Hepatocyte (in vitro differentiated cells): ENCODE measurements around the gene PHACTR3. TPM values are rescaled to one million over a fixed set of nuclear protein-coding genes. Genes with fewer than 3 reads are reported as not detected.

Source experiments
- DNase-seq: peaks from one replicate; pipeline ENCODE4 v3.0.0-alpha.2; 2016; ENCODE audit warnings: low spot score
- H2AFZ ChIP-seq: fragments of 200-600 bp; sonication (generic); 2 replicates; pipeline ENCODE4 v1.6.0; 2016; ENCODE audit warnings: antibody characterized with exemption, mild to moderate bottlenecking
- H3K27ac ChIP-seq: fragments of 200-600 bp; sonication (generic); 2 replicates; pipeline ENCODE4 v1.5.1; 2016; ENCODE audit warnings: mild to moderate bottlenecking
- H3K27me3 ChIP-seq: fragments of 200-600 bp; sonication (generic); 2 replicates; pipeline ENCODE4 v1.6.1; 2016
- H3K36me3 ChIP-seq: fragments of 200-600 bp; sonication (generic); replicated peaks from 2 replicates; pipeline ENCODE4 v1.5.1; 2016; ENCODE audit warnings: low read depth; ENCODE audit not compliant: insufficient read depth
- H3K4me1 ChIP-seq: fragments of 200-600 bp; sonication (generic); 2 replicates; pipeline ENCODE4 v1.5.1; 2016; ENCODE audit warnings: mild to moderate bottlenecking, moderate library complexity; ENCODE audit not compliant: insufficient read depth
- H3K4me2 ChIP-seq: fragments of 200-600 bp; sonication (generic); 2 replicates; pipeline ENCODE4 v1.6.0; 2016
- H3K4me3 ChIP-seq: fragments of 200-600 bp; sonication (generic); 2 replicates; pipeline ENCODE4 v1.5.1; 2016; ENCODE audit warnings: mild to moderate bottlenecking
- H3K79me2 ChIP-seq: fragments of 200-600 bp; sonication (generic); 2 replicates; pipeline ENCODE4 v1.6.0; 2017; ENCODE audit warnings: mild to moderate bottlenecking
- H3K9me2 ChIP-seq: fragments of 200-600 bp; sonication (generic); replicated peaks from 2 replicates; pipeline ENCODE4 v1.6.0; 2017; ENCODE audit warnings: mild to moderate bottlenecking; ENCODE audit not compliant: insufficient read depth
- H3K9me3 ChIP-seq: fragments of 200-600 bp; sonication (generic); 2 replicates; pipeline ENCODE4 v1.5.1; 2016; ENCODE audit warnings: low read depth, mild to moderate bottlenecking
- H4K20me1 ChIP-seq: fragments of 200-600 bp; sonication (generic); 2 replicates; pipeline ENCODE4 v1.6.0; 2016; ENCODE audit warnings: mild to moderate bottlenecking; ENCODE audit not compliant: insufficient read depth, poor library complexity, severe bottlenecking
- CTCF ChIP-seq: fragments of 200-600 bp; sonication (generic); IDR thresholded peaks from 2 replicates; pipeline ENCODE4 v1.5.1; 2016; ENCODE audit warnings: antibody characterized with exemption, mild to moderate bottlenecking; ENCODE audit not compliant: poor library complexity
- EZH2 ChIP-seq: fragments of 200-600 bp; sonication (generic); IDR thresholded peaks from 2 replicates; pipeline ENCODE4 v1.6.1; 2016; ENCODE audit warnings: antibody characterized with exemption, mild to moderate bottlenecking, borderline replicate concordance
- EZH2phosphoT487 ChIP-seq: fragments of 200-600 bp; sonication (generic); IDR thresholded peaks from one replicate; pipeline ENCODE4 v1.6.1; 2018; ENCODE audit warnings: antibody characterized with exemption, mild to moderate bottlenecking, low read depth, moderate library complexity; ENCODE audit not compliant: unreplicated experiment, severe bottlenecking
- WGBS: methylation state at CpG from one replicate; pipeline ENCODE4 v1.1.6; 2016; ENCODE audit warnings: low lambda C conversion rate; ENCODE audit errors: missing lambda C conversion rate; 5-methylcytosine and 5-hydroxymethylcytosine counted together
- polyA plus RNA-seq: library from polyadenylated mRNA; unstranded; fragments of >200 nt; fragmentation: Nextera tagmentation; extraction: Ambion mirVana; gene quantifications from 2 replicates; pipeline ENCODE4 v1.2.1, GENCODE V29; 2016
- total RNA-seq: library from RNA; depleted of rRNA; stranded (reverse); fragments of >200 nt; gene quantifications from 2 replicates; pipeline ENCODE4 v1.2.3, GENCODE V29; 2014

PHACTR3 gene
- total and polyA plus RNA-seq, 2 experiments from 2014 or later, result 5.2 to 7.5 TPM

GRCh38 chr20:59625214-59625922, 21.0 kb downstream of the PHACTR3 start:
- WGBS, result 78% methylated on average over 14 of the region's 14 CpGs
- Histone ChIP-seq H3K27ac (no peak overlapping the region), H3K4me2 (no peak overlapping the region)

GRCh38 chr20:59627298-59627697, 23.0 kb downstream of the PHACTR3 start:
- Histone ChIP-seq H3K27ac (no peak overlapping the region), H4K20me1 (no peaks in the 10 kb centered on the region), H3K4me3 (no peak overlapping the region), H3K36me3 (no peaks in the 10 kb centered on the region), H2AFZ (no peak overlapping the region), H3K4me2 (no peak overlapping the region), H3K79me2 (no peaks in the 10 kb centered on the region), H3K9me3 (no peaks in the 10 kb centered on the region), H3K27me3 (no peaks in the 10 kb centered on the region), H3K9me2 (no peaks in the 10 kb centered on the region), H3K4me1 (no peaks in the 10 kb centered on the region)
- WGBS, result 45% methylated on average over 3 of the region's 3 CpGs
- no peak for DNase-seq
- TF ChIP-seq EZH2phosphoT487, result no peak
- no peak for TF ChIP-seq CTCF
- no peak for TF ChIP-seq EZH2

More at GRCh38 chr20:59625214-59625922, 21.0 kb downstream of the PHACTR3 start:
- Histone ChIP-seq H4K20me1 (no peaks in the 10 kb centered on the region), H2AFZ (no peak overlapping the region), H3K4me3 (no peak overlapping the region), H3K27me3 (no peaks in the 10 kb centered on the region), H3K36me3 (no peaks in the 10 kb centered on the region), H3K79me2 (no peaks in the 10 kb centered on the region), H3K9me2 (no peaks in the 10 kb centered on the region), H3K9me3 (no peaks in the 10 kb centered on the region), H3K4me1 (no peaks in the 10 kb centered on the region)
- TF ChIP-seq CTCF (no peak), EZH2 (no peak), EZH2phosphoT487 (no peak)
- no peak for DNase-seq

- H3K4me1 ChIP-seq, result no peaks in the 10 kb centered on the region
- H3K4me3 ChIP-seq, result no peak overlapping the region
- H3K27me3 ChIP-seq, result no peaks in the 10 kb centered on the region
- H3K36me3 ChIP-seq, result no peaks in the 10 kb centered on the region
- 82% methylated on average over 15 of the region's 15 CpGs for WGBS
- H3K79me2 ChIP-seq, result no peaks in the 10 kb centered on the region
- no peak overlapping the region for H3K4me2 ChIP-seq
- no peak overlapping the region for H3K27ac ChIP-seq
- H3K9me2 ChIP-seq, result no peaks in the 10 kb centered on the region
- H2AFZ ChIP-seq, result no peak overlapping the region
- no peak for DNase-seq
- no peaks in the 10 kb centered on the region for H3K9me3 ChIP-seq
- no peaks in the 10 kb centered on the region for H4K20me1 ChIP-seq
- TF ChIP-seq EZH2phosphoT487 (no peak), CTCF (no peak), EZH2 (no peak)
Observed at GRCh38 chr20:59628171-59628570, 23.8 kb downstream of the PHACTR3 start.
